Endothelial cell of umbilical vein (primary cell): ENCODE measurements around the gene KRT34. TPM values are rescaled to one million over a fixed set of nuclear protein-coding genes. Genes with fewer than 3 reads are reported as not detected.

Experiments
- BruUV-seq: library from RNA; stranded (reverse); fragments of 400-500 nt; replicated peaks from 2 replicates; lab custom pipeline; 2021; lab: Mats Ljungman, UMichigan
- CTCF ChIA-PET: fragments of 300-600, 350-600 bp; sonication (Branson Sonifier 250); formaldehyde crosslinking; loops from one replicate; lab custom pipeline; 2021; ENCODE audit warnings: antibody characterized with exemption, inconsistent platforms; lab: Charles Lee
- POLR2A ChIA-PET: fragments of 300-600, 350-600 bp; sonication (Branson Sonifier 250); formaldehyde crosslinking; loops from one replicate; lab custom pipeline; 2021; ENCODE audit warnings: antibody characterized with exemption, inconsistent platforms; lab: Charles Lee
- DNase-seq: peaks from one replicate; pipeline ENCODE4 v3.0.0-alpha.2; 2011; ENCODE audit warnings: low read depth, low spot score
- FAIRE-seq: peaks from 2 replicates; lab custom pipeline; 2011; peaks lifted over from hg19 to GRCh38; lab: Jason Lieb, UNC
- H2AFZ ChIP-seq: 2 replicates; pipeline ENCODE4 v1.6.0; 2012; ENCODE audit warnings: low read depth, low read length, control low read depth, inconsistent platforms
- H3K27ac ChIP-seq: 2 replicates; pipeline ENCODE4 v1.5.1; 2011; ENCODE audit warnings: low read depth, mild to moderate bottlenecking, control low read depth, low read length, moderate library complexity; ENCODE audit not compliant: insufficient read depth
- H3K27me3 ChIP-seq, 2 experiments: 2 replicates each; pipeline versions ENCODE4 v1.6.0 to v1.6.1; 2011; ENCODE audit warnings: low read length in 2 of 2, mixed read lengths in 1 of 2; ENCODE audit not compliant: control insufficient read depth in 2 of 2, insufficient read depth in 2 of 2
- H3K36me3 ChIP-seq, 2 experiments: 2 replicates in 1 of 2; 3 replicates in 1 of 2; pipeline ENCODE4 v1.5.1; 2011; ENCODE audit warnings: low read length in 2 of 2, mild to moderate bottlenecking in 1 of 2, moderate library complexity in 1 of 2; ENCODE audit not compliant: control insufficient read depth in 2 of 2, insufficient read depth in 2 of 2; ENCODE audit errors: extremely low read depth in 1 of 2
- H3K4me1 ChIP-seq: 3 replicates; pipeline ENCODE4 v1.5.1; 2011; ENCODE audit warnings: mild to moderate bottlenecking, low read length; ENCODE audit not compliant: control insufficient read depth, insufficient read depth; ENCODE audit errors: extremely low read depth
- H3K4me2 ChIP-seq: 2 replicates; pipeline ENCODE4 v1.6.1; 2011; ENCODE audit warnings: low read length, control low read depth, mixed read lengths; ENCODE audit not compliant: insufficient read depth
- H3K4me3 ChIP-seq, 3 experiments: fragments of 200-600 bp in 1 of 3; sonication (generic), shearing (Covaris generic) in 1 of 3; replicated peaks in 1 of 3; 2 replicates each; pipeline ENCODE4 v1.5.1; 2011 to 2016; ENCODE audit warnings: control low read depth in 3 of 3, low read length in 3 of 3, mild to moderate bottlenecking in 2 of 3, inconsistent platforms in 1 of 3, low read depth in 1 of 3, moderate library complexity in 1 of 3; ENCODE audit not compliant: insufficient read depth in 1 of 3
- H3K79me2 ChIP-seq: 2 replicates; pipeline ENCODE4 v1.6.0; 2012; ENCODE audit warnings: low read length, inconsistent platforms; ENCODE audit not compliant: control insufficient read depth, insufficient read depth
- H3K9ac ChIP-seq: replicated peaks from 2 replicates; pipeline ENCODE3; 2011; ENCODE audit warnings: low read length, control low read depth; ENCODE audit not compliant: insufficient read depth; ENCODE audit errors: extremely low read depth
- H3K9me1 ChIP-seq: replicated peaks from 3 replicates; pipeline ENCODE4 v1.6.0; 2011; ENCODE audit warnings: mild to moderate bottlenecking, low read length; ENCODE audit not compliant: control insufficient read depth, insufficient read depth; ENCODE audit errors: extremely low read depth
- H3K9me3 ChIP-seq: replicated peaks from 2 replicates; pipeline ENCODE4 v1.5.1; 2012; ENCODE audit warnings: low read length, inconsistent platforms; ENCODE audit not compliant: control insufficient read depth, insufficient read depth
- H4K20me1 ChIP-seq: replicated peaks from 2 replicates; pipeline ENCODE3; 2011; ENCODE audit warnings: mild to moderate bottlenecking, low read length; ENCODE audit not compliant: control insufficient read depth, insufficient read depth; ENCODE audit errors: extremely low read depth
- EZH2 ChIP-seq: IDR thresholded peaks from 2 replicates; pipeline ENCODE4 v1.6.1; 2012; ENCODE audit warnings: borderline replicate concordance, low read depth, mild to moderate bottlenecking, moderate library complexity, low read length, inconsistent platforms; ENCODE audit not compliant: severe bottlenecking
- FOS ChIP-seq: IDR thresholded peaks from 2 replicates; pipeline ENCODE4 v1.6.1; 2011; ENCODE audit warnings: mild to moderate bottlenecking, low read length, moderate library complexity, borderline replicate concordance; ENCODE audit not compliant: insufficient read depth
- GATA2 ChIP-seq: IDR thresholded peaks from 2 replicates; pipeline ENCODE4 v1.7.0; 2011; ENCODE audit warnings: low read depth, mild to moderate bottlenecking, moderate library complexity, mixed read lengths, low read length; ENCODE audit not compliant: insufficient read length, insufficient read depth
- JUN ChIP-seq: IDR thresholded peaks from 2 replicates; pipeline ENCODE4 v1.6.1; 2011; ENCODE audit warnings: borderline replicate concordance, low read depth; ENCODE audit not compliant: insufficient read length, insufficient read depth
- MAX ChIP-seq: IDR thresholded peaks from 2 replicates; pipeline ENCODE4 v1.6.1; 2011; ENCODE audit not compliant: insufficient read depth, insufficient read length
- MYC ChIP-seq: IDR thresholded peaks from one replicate; pipeline ENCODE4 v1.6.1; 2011; ENCODE audit warnings: mild to moderate bottlenecking, low read depth, low read length
- POLR2AphosphoS5 ChIP-seq: IDR thresholded peaks from 2 replicates; pipeline ENCODE4 v1.6.1; 2012; ENCODE audit warnings: low read depth, mild to moderate bottlenecking, control low read depth, low read length, moderate library complexity; ENCODE audit not compliant: insufficient read depth
- dilution Hi-C: fragments of 300-500 bp; cut with MboI; formaldehyde crosslinking; loops from one replicate; pipeline ENCODE4 v1.15.0; 2019; ENCODE audit warnings: low sequenced_read_pairs; ENCODE audit not compliant: extremely low pct_ligation_motif_present
- intact Hi-C: fragments of 100-400 bp; cut with micrococcal nuclease; formaldehyde crosslinking; loops from one replicate; pipeline ENCODE4 v1.10.0; 2022
- polyA plus RNA-seq, 4 experiments: library from polyadenylated mRNA; depleted of rRNA in 3 of 4; stranded (reverse) in 3 of 4; unstranded in 1 of 4; fragments of >200 nt; gene quantifications; 2 replicates each; pipeline versions ENCODE4 v1.2.1 to v1.2.3, GENCODE V29; 2011 to 2012; ENCODE audit warnings: missing spikeins in 1 of 4
- total RNA-seq: library from RNA; stranded (reverse); gene quantifications from 2 replicates; pipeline ENCODE4 v1.2.3, GENCODE V29; 2021
- TF ChIP-seq, protein P1 (sequence below), 2 donors: IDR thresholded peaks; 1 replicate in 1 of 2; 2 replicates in 1 of 2; pipeline ENCODE4 v1.5.1; 2011; ENCODE audit warnings: low read length in 2 of 2, mild to moderate bottlenecking in 2 of 2, moderate library complexity in 2 of 2, control low read depth in 1 of 2, inconsistent platforms in 1 of 2, low read depth in 1 of 2; ENCODE audit not compliant: insufficient read depth in 1 of 2; ENCODE audit errors: extremely low read depth in 1 of 2

Gene KRT34
- total and polyA plus RNA-seq, 2 donors (not counting 3 experiments of a cell fraction or from before 2014, with no cell fraction given), result not detected

GRCh38 chr17:41383690-41384089 lies 1.6 kb upstream of the KRT34 start:
- ChIA-PET POLR2A (no interaction called here), CTCF (no interaction called here)
- DNase-seq (no peak), FAIRE-seq (no peak)
- Histone ChIP-seq H4K20me1 (no peaks in the 10 kb centered on the region), H3K4me2 (no peak overlapping the region), H3K79me2 (no peaks in the 10 kb centered on the region), H3K36me3 (no peaks in the 10 kb centered on the region), H3K9ac (no peak overlapping the region), H3K9me1 (no peaks in the 10 kb centered on the region), H3K9me3 (no peaks in the 10 kb centered on the region), H3K27me3 (peaks cover 0 to 5% of the 10 kb centered on the region in 2 experiments), H2AFZ (no peak overlapping the region), H3K4me1 (no peaks in the 10 kb centered on the region), H3K4me3 (no peak overlapping the region), H3K27ac (no peak overlapping the region)
- dilution Hi-C loops (no loop called here), intact Hi-C loops (no loop called here)
- no TSS peak for BruUV-seq
- no peak for TF ChIP-seq MYC
- TF ChIP-seq EZH2, result no peak
- TF ChIP-seq FOS, result no peak
- no peak for TF ChIP-seq GATA2
- no peak for TF ChIP-seq POLR2AphosphoS5
- TF ChIP-seq MAX, result no peak
- TF ChIP-seq JUN, result no peak
- TF ChIP-seq, protein P1, sequence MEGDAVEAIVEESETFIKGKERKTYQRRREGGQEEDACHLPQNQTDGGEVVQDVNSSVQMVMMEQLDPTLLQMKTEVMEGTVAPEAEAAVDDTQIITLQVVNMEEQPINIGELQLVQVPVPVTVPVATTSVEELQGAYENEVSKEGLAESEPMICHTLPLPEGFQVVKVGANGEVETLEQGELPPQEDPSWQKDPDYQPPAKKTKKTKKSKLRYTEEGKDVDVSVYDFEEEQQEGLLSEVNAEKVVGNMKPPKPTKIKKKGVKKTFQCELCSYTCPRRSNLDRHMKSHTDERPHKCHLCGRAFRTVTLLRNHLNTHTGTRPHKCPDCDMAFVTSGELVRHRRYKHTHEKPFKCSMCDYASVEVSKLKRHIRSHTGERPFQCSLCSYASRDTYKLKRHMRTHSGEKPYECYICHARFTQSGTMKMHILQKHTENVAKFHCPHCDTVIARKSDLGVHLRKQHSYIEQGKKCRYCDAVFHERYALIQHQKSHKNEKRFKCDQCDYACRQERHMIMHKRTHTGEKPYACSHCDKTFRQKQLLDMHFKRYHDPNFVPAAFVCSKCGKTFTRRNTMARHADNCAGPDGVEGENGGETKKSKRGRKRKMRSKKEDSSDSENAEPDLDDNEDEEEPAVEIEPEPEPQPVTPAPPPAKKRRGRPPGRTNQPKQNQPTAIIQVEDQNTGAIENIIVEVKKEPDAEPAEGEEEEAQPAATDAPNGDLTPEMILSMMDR (IDR thresholded peaks at IDR 0.05; ENCODE audit: extremely low read depth in 1 of 2, insufficient read depth in 1 of 2, low read depth in 1 of 2, low read length in 2 of 2), result no peak
